GM21381 (cell line): ENCODE results near the gene APOL1.
"Not testable (repeated sequence)": the region's sequence is repeated elsewhere in the genome, so short reads cannot be mapped to it uniquely, and the experiment has no call there.

ENCODE experiments used
- ATAC-seq: cut with Tn5 transposase; IDR thresholded peaks from one replicate; pipeline ENCODE4 v1.9.1; 2021; ENCODE audit warnings: mild to moderate bottlenecking, moderate library complexity; ENCODE audit not compliant: unreplicated experiment

APOL1 gene

DNA sequence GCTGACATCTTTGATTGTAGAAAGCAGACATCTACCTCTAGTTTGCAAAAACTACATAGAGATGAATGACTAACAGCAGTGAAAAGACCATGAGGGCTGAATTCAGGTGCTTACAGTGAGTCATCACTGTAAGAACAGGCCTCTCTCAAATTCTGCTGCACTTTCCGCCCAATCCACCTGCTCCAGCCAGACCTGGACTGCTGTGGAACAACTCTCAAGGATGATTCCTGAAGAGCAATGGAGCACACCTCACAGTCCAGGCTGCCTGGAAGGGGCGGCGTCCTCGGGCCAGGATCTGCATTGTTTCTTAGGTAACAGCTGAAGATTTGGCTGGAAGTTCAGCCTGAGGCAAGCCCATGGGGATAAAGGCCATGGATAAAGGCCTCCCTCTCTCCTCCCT is 28.7 kb upstream of the APOL1 start:
- no peak for ATAC-seq

DNA sequence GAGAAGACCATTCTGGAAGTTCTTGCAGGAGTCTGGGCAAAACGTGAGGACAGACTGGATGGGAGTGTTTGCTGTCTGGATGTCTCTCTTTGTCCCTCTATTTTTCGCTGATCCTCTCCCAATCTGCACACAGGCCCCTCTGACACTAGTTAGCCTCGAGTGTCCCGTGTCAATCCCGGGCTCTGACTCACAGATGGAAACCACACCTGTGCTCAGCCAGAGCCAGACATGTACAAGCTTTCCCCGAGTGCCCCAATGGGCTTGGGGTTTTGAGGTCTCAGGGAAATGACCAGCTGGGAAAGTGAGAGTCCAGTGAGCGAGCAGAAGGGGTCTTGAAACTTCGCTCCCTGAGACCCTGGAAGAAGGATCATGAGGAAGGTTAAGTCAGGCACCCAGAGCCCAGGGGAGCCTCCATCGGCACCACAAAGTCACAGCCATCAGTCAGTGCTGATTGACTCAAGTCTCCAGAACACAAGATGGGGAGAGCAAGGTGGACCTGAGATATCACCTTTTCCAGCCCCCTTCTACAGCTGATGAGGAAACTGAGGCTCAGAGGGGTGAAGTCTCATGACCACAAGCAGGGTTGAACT is 27.5 kb upstream of the APOL1 start:
- no peak for ATAC-seq

DNA sequence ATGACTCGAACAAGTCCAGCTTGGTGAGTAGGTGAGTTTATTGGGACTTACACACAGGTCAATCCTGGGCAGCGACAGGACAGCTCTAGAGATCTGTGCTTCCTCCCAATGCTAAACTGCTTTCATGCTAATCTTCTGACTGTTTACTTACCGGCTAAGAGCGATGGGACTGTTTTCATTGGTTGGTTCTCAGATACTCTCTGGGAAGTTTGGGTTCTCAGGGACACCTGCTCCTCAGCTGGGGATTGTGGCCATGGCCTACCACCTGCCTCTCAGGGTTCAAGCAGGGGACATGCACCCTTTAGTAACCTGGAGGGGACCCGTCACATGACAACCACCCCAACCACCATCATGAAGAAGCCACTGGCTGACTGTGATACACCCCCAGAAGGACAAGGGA is 26.7 kb upstream of the APOL1 start:
- no peak for ATAC-seq

DNA sequence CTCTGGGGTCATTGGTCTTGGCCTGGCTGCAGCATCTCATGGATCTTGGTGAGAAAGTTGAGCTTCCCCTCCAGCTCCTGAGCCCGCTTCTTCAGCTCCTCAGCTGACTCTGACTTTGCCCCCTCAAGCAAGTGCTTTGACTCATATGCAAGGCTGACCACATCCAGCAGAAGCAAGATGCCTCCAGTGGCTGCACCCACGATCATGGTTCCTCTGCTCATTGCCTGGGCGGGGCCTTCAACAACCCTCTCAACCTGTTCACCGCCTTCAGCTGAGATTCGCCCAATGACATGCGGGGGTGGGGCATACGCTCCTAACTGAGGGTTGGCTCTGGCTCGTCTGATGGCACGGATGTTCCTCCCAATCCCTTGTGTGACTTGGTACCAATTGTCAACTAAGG is 25.5 kb upstream of the APOL1 start:
- ATAC-seq = no peak

DNA sequence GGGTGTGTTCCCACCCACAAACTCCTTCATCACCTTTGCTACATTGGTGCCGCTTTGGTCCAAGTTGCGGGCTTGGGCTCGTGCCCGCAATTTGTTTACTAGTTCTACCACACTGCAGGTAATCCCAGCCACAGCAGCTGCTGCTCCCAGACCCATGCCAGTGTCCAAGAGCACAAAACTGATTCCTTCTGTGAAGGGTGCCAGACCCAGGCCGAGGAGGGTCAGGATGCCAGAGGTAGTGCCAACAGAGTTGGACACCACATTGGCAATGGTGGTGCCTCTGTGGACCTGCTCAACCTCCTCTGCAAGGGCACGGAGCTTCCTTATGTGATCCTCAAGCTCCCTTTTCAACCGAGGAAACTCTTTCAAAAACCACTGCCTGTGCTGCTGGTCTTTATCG is 25.1 kb upstream of the APOL1 start:
- no peak for ATAC-seq

DNA sequence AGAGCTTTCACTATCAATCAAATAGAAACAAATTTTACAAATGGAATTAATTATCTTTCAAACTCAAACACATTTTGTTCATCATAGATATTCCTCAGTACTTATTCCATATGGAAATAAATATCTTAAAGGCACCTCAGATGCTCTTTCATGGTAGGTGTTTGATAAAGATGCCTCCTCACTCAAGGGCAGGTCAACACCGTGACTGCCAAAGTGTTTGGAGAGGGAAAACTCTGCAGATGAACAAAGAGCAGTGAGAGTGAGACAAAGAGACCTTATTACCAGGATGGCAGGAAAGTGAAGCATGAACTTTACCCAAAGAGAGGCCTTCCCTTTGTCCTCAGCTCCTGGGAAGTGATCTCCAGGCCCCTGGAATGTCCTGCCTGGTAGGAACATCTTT is 24.6 kb upstream of the APOL1 start:
- not testable (repeated sequence) for ATAC-seq

DNA sequence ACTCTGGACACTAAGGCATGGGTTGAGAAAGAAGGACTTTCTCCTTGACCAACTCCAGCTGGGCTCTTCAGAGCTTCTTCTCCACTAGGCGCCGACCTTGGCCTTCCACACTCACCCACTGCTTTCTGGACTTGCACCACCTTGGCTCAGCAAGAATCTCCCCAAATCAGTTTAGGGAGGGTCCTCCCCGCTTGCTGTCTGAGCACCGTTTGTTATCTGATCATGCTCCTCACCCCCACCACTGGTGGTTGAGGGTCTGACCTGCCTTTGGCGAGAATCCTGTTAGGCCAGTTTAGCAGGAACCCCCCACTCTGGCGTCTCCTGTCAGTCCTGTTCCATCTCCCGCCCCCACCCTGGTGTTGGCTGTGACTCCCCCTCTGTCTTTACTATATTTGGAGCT is 24.0 kb upstream of the APOL1 start:
- ATAC-seq = no peak

DNA sequence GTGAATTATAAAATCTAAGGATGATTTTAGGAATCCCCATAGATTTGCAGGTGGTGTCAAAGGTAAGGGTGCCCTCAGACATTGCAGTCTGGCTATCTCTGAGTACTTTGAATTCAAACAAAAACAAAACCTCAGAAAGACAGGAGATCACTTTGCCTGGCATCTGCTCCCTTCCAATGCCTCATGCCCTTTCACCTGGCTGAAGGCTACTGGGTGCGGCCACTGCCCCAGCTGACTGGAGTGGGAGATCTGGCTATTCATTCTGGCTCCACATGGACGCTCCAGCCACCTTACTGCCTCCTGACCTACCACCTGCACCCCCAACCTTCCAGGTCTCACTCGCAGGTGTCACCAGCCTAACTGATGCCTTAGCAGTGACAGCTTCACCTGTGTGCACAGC is 23.3 kb upstream of the APOL1 start:
- ATAC-seq = not testable (repeated sequence)

DNA sequence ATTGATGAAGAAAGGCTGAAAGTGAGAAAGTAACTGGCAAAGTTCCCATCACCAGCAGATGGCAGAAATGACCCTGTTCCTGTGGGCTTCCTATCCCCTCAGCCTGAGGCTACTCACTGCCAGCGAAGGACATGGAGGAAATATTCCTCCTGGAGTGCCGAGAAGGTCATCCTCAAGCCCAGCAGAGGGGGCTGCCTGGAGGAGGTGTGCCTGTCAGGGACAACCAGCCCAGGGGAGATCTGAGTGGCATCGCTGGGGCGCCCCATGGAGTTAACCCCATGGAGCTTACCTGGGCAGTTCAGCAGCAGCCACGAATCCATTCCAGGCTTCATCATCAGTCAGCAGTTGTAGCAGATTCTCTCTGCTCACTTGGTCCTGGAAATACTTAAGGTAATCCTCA is 21.9 kb upstream of the APOL1 start:
- ATAC-seq = not testable (repeated sequence)

DNA sequence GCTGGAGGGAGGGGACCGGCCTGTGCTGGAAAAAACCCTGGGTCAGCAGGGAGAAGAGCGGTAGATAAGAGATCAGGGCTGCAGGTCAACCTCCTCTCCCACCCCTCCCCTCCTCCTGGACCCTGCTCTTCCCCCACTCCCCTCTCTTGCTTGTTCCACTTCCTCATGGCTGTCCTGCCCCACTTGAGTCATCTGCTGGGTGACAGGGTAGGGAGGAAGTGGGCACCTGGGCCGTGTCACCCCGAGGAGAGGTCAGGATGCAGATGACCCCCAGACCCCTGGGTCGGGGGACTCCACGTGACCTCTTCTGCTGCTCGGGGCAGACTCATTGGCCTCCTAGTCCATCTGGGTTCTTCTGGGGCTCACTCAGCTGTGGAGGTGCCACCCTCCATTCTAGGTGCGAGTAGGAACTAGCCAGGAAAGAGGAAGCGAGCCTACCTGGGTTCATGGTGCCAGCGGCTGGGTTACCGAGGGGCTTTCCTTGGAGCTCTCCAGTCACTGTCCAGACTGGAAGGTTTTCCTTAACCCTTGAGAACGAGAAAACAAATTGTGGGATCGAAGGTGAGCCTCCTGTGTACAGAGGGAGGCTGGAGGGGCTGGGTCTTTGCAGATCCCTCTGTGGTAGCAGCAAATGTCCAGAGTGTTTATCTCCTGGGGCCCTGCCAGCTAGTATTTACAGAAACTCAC is 20.1 kb upstream of the APOL1 start:
- ATAC-seq = no peak

DNA sequence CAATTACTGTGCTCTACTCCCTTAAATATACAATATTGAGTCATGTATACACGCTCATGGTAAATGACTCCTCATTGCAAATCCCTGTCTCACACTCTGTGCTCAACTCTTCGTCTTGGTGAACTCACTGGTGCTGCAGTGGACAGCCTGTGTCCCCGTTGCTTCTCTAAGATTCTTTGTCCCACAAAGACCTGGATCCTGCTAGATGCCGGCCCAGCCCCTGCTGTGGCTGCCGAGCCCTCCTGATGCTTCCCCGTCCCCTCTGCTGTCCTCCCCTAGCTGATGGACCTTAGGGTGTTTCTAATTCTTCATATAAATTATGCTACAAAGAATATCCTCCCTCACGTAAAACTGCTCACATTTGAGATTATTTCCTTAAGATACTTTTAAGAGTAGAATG is 19.1 kb upstream of the APOL1 start:
- ATAC-seq = no peak

DNA sequence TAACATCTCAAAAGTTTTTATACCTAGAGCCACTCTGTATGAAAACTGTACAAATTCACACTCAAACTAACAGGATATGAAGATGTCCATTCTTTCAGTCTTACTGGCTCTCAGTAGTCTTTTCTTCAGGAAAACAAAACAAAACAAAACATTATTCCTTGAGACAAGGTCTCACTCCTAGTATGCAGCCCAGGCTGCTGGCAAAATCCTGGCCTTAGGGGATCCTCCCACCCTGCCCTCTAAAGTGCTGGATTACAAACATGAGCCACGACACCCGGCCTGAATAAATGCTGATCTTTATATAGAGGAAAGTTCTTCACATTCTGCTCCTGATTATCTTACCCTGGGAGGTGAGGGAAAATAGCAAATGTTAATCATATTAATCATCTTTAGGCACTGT is 18.7 kb upstream of the APOL1 start:
- ATAC-seq = no peak

DNA sequence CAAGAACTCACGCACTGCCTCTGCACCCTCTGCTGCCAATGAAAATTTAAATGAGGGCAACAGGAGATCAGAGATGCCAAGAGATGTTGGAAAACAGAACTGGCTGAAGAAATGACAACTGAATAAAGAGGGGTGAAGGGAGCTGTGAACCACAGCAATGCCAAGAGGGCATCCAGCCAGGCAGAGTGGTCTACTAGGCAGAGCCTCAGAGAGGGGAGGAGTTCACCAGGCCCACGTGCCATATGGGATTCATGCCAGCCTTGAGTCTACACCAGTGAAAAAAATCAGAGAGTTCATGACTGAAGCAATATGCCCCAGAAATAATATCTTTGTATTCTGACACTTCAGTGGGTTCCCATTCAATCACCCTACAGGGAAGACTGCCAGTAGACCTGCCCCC is 18.0 kb upstream of the APOL1 start:
- no peak for ATAC-seq

DNA sequence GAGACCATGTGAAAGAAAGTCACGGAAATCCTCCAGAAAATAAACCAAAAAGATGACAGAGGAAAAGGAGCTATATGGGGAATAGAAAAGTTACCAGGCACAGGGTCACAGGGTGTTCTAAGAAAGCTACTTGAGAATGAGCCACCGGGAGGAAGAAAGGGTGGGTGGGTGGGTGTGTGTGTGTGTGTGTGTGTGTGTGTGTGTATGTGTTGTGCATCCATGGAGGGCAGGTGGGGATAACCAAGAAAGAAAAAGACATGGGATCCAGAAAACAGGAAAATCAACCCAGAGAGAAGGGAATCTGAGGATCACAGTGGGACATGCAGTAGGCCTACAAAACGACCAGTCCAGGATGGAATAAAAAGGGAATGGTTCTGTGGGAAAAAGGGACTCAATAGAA is 17.3 kb upstream of the APOL1 start:
- no peak for ATAC-seq

DNA sequence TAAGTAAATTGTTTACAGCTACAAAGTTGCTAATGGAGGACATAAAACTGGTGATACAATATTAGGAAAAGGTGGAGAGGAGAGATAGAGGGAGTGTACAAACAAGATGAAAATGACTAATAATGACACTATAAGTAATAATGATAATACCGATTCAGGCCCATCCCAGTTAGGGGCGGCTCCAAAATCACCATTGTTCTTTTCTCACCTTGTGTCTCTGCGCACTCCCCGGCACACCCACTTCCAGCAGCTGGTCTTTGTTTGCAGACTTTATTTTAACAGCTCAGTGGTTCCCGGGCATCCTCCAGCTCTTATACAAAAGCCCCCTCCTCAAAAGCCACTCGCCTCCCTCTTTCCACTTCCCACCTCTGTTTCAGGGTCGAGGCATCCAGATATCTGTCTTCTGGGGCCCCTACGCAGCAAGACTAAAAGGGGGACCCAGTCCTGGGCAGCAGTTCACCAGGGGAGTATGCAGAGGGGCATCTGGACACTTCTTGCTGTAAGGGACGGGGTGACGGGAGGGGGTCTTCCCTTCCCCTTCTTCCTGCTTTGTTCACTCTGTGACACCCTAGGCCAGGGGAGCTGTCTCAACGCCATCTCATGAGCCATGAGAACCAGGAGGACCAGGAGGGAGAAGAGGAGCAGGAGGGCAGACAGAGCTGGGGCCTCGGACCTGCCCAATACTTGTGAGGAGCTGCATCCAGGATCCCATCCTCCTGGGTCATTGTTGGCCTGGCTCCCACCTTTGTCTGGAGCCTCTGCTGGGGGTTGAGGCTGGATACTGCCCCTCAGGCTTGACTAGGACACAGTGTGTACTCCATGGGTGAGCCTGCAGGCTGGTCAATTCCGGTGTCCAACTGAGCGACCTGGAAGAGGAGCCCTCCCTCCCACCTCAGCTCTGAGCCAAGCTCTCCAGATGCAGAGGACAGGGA is 16.3 kb upstream of the APOL1 start:
- no peak for ATAC-seq

DNA sequence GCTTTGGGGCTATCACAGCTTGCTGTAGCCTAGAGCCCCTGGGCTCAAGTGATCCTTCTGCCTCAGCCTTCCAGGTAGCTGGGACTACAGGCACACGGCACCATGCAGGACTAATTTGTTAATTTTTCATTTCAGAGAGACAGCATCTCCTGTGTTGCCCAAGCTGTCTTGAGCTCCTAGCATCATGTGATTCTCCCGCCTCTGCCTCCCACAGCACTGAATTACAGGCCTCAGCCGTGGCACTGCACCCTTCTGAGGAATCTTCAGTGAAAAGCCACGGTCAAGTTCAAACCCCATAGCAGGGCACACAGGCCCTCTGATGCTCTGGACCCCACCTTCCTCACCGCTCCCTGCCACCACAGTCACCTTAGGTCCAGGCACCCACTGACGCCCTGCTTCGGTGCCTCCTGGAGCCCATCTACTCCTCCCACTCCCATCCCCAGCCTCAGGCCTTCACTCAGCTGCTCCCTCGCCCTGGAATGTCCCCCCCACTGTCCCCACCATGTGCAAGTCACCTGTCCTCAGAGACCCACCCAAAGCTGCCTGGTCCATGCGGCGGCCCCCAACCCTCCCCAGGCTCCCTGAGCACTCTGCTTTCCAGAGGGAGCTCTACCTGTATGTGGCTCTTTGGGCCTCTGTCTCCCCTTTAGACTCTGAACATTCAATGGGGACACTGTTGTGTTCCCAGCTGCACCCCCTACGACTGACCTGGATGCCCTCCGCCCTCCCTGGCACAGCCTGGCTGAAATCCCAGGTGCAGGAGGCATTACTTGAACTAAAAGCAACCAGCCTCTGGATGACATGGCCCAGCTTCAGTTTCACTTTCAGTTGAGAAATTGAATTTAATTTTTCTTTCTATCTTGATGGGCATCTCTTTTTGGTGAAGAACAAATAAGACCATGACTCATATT is 15.2 kb upstream of the APOL1 start:
- no peak for ATAC-seq

DNA sequence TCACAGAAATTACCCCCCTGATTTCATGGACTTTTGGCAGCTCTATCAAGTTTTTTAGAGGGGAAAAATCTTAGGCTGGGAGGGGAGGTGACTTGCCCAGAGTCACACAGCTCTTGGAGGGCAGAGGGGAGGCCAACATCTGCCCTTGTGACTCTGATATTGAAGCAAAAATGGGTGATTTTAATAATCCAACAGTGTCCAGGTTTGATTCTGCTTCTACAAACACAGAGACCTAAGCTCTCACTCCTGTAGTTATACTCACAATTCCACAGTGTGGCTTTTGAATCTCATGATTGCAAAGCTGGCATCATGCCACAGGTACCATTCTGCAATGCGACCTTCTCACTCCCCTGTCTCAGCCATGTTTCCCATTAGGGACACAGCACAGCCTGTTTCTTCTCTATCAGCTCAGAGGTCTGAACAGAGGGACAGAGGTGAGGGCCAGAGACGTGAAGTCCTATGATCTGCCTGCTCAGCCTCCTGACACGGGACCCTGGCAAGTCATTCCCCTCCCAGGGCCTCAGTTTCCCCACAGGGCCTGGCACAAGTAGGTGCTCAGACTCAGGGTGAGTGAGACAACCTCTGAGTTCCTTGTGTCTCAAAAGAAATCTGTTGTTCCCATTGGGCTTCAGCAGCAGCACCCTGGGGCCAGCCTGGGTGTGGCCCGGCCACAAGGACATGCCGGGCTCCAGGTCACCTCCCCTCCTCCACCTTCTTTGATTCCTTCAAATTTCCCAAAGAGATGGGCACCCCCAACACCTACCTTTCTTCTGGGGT is 14.4 kb upstream of the APOL1 start:
- no peak for ATAC-seq

DNA sequence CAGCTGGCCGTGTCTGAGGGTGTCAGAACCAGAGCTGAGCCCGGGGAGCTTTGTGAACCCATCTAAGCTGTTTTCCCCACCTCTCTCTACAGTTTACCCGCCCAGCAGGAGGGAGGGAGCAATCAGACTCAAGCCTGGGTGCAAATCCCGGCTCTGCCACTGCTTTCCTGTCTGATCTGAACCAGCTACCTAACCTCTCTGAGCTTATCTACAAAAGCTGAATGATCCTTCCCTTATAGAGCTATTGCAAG is 13.9 kb upstream of the APOL1 start:
- no peak for ATAC-seq

DNA sequence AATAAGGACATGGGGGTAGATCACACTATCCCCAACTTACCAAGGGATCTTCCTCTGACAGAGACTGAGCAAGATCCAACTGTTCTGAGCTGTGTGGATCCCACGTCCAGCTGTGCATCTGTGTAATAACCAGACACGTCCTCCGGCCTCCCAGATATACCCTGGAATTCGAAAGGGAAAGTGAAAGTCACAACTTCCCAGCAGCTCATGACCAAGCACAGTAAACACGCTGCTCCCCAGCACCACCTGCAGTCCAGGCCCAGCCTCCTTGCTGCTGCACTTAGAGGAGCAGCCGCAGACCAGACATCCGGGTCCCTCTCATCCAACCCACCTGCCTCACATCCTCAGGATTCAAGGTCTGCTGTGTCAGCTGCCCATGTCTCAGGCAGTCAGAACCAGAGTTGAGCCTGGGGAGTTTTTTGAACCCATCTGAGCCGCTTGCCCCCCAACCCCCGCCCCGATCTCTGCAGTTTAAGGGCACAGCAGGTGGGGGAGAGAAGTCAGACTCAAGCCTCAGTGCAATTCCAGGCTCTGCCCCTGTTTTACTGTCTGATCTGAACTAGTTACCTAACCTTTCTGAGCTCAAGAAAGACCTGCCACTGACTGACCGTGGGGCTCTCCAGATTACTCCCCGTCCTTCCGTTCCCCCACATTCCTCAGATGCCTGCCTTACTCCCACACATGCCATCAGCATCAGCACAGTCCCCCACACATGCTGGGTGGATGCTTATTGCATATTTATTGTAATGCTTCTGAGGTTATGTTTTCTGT is 13.3 kb upstream of the APOL1 start, which contains the start of gene APOL2:
APOL2 (minus strand) TSS at position 127 of the 771 bp plus-strand sequence. CDS start 6,365 bp downstream, outside the sequence.
- ATAC-seq = peak; percentile 85

DNA sequence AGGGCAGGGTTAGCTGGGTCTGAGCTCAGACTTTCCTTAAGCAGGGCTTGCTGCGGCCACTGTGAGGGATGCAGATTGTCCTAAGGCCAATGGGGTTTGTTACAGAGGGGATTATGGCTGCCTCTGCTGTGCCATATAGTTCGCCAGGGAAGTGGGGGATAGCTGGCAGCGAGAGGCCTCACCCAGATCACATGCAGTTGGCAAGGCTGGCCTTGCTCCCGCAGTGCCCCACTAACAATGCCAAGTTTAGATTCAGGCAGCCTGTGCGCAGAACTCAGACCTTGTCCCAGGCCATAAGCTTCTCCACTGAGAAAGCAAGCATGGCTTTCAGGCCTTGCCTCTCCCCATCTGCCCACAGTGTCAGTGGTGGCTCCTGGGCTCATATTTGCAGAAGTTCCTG is 8.9 kb upstream of the APOL1 start:
- ATAC-seq = no peak
